Measurements from ENCODE around the gene ETFBKMT.

Gene ETFBKMT

DNA sequence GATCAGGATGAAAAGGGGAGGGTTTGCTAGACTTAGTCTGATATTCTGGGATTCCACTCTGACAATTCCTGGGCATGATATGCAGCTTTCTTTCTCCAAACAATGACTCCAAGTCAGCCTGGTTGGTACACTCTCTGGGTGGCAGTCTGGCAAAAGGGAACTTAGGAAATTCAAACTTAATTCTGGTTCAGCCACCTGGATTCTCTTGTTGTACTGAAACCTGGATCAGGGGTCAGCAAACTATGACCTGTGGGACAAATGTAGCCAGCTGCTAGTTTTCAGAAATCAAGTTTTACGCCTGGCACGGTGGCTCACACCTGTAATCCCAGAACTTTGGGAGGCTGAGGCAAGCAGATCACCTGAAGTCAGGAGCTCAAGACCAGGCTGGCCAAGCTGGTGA is 63.1 kb downstream of the ETFBKMT start:
- no peak for DNase-seq (ENCODE audit: low read depth)
- TF ChIP-seq, protein P1, sequence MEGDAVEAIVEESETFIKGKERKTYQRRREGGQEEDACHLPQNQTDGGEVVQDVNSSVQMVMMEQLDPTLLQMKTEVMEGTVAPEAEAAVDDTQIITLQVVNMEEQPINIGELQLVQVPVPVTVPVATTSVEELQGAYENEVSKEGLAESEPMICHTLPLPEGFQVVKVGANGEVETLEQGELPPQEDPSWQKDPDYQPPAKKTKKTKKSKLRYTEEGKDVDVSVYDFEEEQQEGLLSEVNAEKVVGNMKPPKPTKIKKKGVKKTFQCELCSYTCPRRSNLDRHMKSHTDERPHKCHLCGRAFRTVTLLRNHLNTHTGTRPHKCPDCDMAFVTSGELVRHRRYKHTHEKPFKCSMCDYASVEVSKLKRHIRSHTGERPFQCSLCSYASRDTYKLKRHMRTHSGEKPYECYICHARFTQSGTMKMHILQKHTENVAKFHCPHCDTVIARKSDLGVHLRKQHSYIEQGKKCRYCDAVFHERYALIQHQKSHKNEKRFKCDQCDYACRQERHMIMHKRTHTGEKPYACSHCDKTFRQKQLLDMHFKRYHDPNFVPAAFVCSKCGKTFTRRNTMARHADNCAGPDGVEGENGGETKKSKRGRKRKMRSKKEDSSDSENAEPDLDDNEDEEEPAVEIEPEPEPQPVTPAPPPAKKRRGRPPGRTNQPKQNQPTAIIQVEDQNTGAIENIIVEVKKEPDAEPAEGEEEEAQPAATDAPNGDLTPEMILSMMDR (conservative IDR thresholded peaks at IDR 0.05; ENCODE audit: control insufficient read depth, insufficient read depth, low read depth, low read length), result no peak
- no peak overlapping the region for H3K4me3 ChIP-seq (ENCODE audit: control insufficient read depth, low read depth, low read length)
